WTC11 (cell line): ENCODE results near the gene DDN.
A peak's percentile ranks its signal among the peaks of the same experiment; 100 is the strongest.

ENCODE experiments used
- CREM ChIP-seq: sonication (generic); formaldehyde crosslinking; IDR thresholded peaks from 2 replicates; pipeline ENCODE4 v1.8.1; 2022; ENCODE audit warnings: mild to moderate bottlenecking, missing genetic modification reagents, moderate library complexity
- ETV6 ChIP-seq: sonication (generic); formaldehyde crosslinking; IDR thresholded peaks from 2 replicates; pipeline ENCODE4 v1.8.1; 2022; ENCODE audit warnings: mild to moderate bottlenecking, missing genetic modification reagents
- GTF2I ChIP-seq: fragments of 250-450 bp; sonication (Bioruptor Pico); conservative IDR thresholded peaks from 2 replicates; pipeline ENCODE4 v1.4.0; 2021; ENCODE audit warnings: mild to moderate bottlenecking
- JUN ChIP-seq: sonication (generic); formaldehyde crosslinking; IDR thresholded peaks from 2 replicates; pipeline ENCODE4 v1.8.0; 2023; ENCODE audit warnings: mild to moderate bottlenecking, missing genetic modification reagents
- KAT7 ChIP-seq: sonication (generic); formaldehyde crosslinking; IDR thresholded peaks from 2 replicates; pipeline ENCODE4 v1.8.1; 2023; ENCODE audit warnings: missing genetic modification reagents, mild to moderate bottlenecking, borderline replicate concordance
- ZNF219 ChIP-seq: sonication (generic); formaldehyde crosslinking; IDR thresholded peaks from 2 replicates; pipeline ENCODE4 v1.8.0; 2023; ENCODE audit warnings: missing genetic modification reagents, mild to moderate bottlenecking, borderline replicate concordance
- TF ChIP-seq, protein P1 (sequence below): fragments of 200-600 bp; IDR thresholded peaks from 2 replicates; pipeline ENCODE4 v1.8.0; 2022; ENCODE audit warnings: antibody characterized with exemption
- TF ChIP-seq, protein P2 (sequence below): sonication (generic); formaldehyde crosslinking; IDR thresholded peaks from 2 replicates; pipeline ENCODE4 v1.8.1; 2023; ENCODE audit warnings: mild to moderate bottlenecking, missing genetic modification reagents, moderate library complexity
- TF ChIP-seq, protein P3 (sequence below): sonication (generic); formaldehyde crosslinking; IDR thresholded peaks from 2 replicates; pipeline ENCODE4 v1.8.0; 2022; ENCODE audit warnings: mild to moderate bottlenecking, missing genetic modification reagents
- TF ChIP-seq, protein P4 (sequence below): sonication (generic); formaldehyde crosslinking; IDR thresholded peaks from 2 replicates; pipeline ENCODE4 v1.8.0; 2022; ENCODE audit warnings: mild to moderate bottlenecking, missing genetic modification reagents

DNA sequence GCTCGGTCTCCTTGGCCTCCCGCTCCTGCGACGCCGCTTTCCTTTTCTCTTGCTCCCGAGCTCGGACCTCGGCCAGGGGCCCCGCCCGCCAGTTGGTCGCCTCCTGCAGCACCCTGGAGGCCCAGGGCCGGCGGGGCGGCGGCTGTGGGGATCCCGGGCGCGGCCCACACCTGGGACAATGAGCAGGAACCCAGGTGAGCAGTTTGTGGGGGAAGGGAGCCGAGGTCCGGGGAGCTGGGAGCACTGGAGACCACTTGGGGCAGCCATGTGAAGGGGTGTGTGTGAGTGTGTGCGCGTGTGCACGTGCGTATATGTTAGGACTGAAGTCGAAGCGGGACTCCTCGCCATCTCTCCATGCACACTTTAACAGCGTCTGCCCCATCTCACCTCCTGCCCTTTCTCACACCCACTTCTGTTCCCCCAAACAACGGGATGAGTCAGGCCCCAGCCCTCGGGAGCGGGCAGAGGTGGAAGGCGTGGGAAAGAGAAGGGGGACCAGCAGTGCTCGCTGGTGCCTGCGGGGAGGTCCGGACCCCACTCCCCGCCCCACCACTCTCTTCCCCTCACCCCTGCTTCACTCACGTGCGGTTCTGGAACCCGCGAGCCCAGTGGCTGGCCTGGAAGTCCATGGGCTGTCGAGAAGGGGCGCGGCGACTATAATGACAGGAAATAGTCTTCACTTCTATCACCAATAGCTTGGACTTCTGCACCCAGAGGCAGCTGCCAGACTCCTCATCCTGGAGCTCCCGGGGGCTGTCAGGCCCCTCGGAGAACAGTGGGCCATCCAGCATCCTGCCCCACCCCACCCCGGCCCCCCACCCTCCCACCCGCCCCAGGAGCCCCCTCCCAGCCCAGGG is 450 bp downstream of the DDN start:
- TF ChIP-seq, protein P1, sequence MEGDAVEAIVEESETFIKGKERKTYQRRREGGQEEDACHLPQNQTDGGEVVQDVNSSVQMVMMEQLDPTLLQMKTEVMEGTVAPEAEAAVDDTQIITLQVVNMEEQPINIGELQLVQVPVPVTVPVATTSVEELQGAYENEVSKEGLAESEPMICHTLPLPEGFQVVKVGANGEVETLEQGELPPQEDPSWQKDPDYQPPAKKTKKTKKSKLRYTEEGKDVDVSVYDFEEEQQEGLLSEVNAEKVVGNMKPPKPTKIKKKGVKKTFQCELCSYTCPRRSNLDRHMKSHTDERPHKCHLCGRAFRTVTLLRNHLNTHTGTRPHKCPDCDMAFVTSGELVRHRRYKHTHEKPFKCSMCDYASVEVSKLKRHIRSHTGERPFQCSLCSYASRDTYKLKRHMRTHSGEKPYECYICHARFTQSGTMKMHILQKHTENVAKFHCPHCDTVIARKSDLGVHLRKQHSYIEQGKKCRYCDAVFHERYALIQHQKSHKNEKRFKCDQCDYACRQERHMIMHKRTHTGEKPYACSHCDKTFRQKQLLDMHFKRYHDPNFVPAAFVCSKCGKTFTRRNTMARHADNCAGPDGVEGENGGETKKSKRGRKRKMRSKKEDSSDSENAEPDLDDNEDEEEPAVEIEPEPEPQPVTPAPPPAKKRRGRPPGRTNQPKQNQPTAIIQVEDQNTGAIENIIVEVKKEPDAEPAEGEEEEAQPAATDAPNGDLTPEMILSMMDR, result no peak
- peak; percentile 84; the same call in 1 of the 2 replicates for TF ChIP-seq ZNF219
- TF ChIP-seq GTF2I (CRISPR knock-in tag), result no peak
- TF ChIP-seq CREM, result no peak
- no peak for TF ChIP-seq ETV6
- TF ChIP-seq KAT7 (CRISPR knock-in tag), result peak; percentile 38; the same call in 1 of the 2 replicates
- no peak; the same call in 1 of the 2 replicates for TF ChIP-seq JUN (CRISPR knock-in tag)
- TF ChIP-seq, protein P2, sequence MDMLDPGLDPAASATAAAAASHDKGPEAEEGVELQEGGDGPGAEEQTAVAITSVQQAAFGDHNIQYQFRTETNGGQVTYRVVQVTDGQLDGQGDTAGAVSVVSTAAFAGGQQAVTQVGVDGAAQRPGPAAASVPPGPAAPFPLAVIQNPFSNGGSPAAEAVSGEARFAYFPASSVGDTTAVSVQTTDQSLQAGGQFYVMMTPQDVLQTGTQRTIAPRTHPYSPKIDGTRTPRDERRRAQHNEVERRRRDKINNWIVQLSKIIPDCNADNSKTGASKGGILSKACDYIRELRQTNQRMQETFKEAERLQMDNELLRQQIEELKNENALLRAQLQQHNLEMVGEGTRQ, result no peak; the same call in 1 of the 2 replicates
- TF ChIP-seq, protein P3, sequence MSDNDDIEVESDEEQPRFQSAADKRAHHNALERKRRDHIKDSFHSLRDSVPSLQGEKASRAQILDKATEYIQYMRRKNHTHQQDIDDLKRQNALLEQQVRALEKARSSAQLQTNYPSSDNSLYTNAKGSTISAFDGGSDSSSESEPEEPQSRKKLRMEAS (CRISPR knock-in tag), result peak; percentile 90
- TF ChIP-seq, protein P4, sequence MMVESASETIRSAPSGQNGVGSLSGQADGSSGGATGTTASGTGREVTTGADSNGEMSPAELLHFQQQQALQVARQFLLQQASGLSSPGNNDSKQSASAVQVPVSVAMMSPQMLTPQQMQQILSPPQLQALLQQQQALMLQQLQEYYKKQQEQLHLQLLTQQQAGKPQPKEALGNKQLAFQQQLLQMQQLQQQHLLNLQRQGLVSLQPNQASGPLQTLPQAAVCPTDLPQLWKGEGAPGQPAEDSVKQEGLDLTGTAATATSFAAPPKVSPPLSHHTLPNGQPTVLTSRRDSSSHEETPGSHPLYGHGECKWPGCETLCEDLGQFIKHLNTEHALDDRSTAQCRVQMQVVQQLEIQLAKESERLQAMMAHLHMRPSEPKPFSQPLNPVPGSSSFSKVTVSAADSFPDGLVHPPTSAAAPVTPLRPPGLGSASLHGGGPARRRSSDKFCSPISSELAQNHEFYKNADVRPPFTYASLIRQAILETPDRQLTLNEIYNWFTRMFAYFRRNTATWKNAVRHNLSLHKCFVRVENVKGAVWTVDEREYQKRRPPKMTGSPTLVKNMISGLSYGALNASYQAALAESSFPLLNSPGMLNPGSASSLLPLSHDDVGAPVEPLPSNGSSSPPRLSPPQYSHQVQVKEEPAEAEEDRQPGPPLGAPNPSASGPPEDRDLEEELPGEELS (CRISPR knock-in tag), result peak; percentile 86
